Inflammatory macrophage (primary cell): ENCODE data around the gene SUPT6H.

Experiments used
- DNase-seq, 2 donors: peaks; one replicate each; pipeline ENCODE4 v3.0.0-alpha.2; 2020 to 2022
- total RNA-seq, 18 experiments: gene quantifications; one replicate each; lab custom pipeline; 2026; ENCODE audit warnings: mixed read lengths in 6 of 18, inconsistent platforms in 2 of 18; lab: John Stamatoyannopoulos, UW

The SUPT6H gene
- total RNA-seq: 94.6 to 163 (median 114) reads per million in 18 experiments

- peak; percentile 90 to 92 for DNase-seq
These were observed at the start of gene SUPT6H, which contains the start of gene SDF2 for GRCh38 chr17:28661635-28662526. SUPT6H (plus strand) TSS chr17:28662205; CDS start chr17:28673402, 11,197 bp downstream. SDF2 (minus strand) TSS chr17:28661906; CDS start chr17:28661876, 30 bp downstream.

DNA sequence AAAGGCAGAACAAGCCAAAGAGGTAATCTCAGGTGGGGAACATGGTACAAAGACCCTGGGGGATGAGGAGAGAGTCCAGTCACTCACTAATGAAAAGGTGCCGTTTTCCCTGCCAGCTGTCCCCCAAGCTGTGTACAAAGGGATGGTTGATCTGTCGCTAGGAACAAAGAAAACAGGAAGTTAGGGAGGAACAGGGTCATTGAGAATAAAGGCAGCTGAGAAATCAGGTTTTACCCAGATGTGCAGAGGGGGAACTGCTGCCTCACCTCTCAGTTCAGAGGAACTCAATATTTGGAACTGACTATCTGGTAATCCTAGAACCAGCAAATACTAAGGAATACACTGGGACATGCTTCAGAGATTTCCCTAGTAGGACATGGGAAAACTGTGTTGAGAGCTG lies 49.5 kb upstream of the SUPT6H start:
- no peak for DNase-seq

GRCh38 chr17:28612936-28613872 lies 48.8 kb upstream of the SUPT6H start:
- DNase-seq: no peak

GRCh38 chr17:28613931-28614381 lies 48.0 kb upstream of the SUPT6H start, which contains the start of gene RSKR:
RSKR (minus strand) TSS chr17:28614185; CDS start chr17:28614161, 24 bp downstream.
- DNase-seq: no peak

DNA sequence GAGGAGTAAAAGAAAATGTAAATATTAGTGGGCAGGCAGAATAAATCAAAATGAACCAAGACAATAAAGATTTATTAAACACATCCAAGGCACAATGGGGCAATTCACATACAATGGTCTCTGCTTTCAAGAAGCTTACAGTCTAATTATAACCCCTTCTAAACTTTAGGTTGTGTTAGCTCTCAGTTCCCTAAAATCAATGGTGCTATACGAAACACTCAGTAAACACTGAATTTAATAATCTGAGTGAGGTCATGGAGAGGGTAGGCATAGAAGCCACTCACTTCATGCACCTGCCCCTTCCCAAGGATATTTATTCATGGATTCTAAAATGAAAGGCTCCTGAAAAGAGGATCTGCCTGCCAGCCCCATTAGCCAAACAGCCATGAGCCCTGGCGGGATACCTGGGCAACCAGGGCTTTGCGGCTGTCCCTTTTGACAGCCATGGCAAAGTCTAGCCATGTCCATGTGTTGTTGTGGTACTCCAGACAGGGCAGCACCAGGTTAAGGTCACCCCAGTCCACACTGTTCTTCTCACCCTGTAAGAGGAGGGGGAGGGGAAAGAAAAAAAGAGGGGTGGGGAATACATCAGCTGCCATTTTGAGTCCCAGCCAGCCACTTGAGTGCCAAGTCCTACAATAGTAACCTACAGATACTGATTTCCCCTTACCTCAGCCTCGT lies 46.6 kb upstream of the SUPT6H start:
- DNase-seq: no peak

DNA sequence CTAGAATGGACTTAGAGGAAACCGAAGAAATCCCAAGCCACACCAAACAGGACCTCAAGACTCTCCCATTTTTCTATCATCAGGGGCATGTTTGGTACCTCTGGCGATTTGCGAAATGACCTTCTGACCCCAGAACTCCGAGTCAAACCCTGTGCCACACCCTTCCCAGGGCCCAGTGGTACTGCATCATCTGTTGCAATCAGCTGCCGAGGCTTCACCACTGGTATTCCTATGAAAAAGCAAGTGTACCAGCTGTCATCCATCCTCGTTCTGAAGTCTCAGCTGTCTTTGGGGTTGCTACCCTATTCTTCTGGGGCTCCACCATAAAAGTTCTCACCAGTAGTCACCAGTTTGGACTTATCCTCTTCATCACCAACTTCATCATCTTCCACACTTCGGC lies 45.7 kb upstream of the SUPT6H start:
- no peak for DNase-seq

DNA sequence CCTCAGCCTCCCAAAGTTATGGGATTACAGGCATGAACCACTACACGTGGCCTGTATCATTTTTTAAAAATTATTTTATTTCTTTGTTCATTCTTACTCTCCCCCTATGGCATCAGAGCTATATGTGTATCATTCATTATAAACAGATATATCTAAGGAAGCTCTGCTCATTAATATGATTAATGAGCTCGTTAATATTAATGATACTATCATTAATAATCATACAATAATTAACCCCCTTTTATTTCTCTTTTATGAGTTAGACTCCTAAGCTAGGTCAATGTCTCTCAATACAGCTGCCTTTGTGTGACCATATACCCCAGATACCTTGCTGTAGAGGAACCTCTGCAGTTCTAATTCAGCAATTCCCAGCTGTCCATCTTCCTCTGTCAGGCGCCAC lies 43.5 kb upstream of the SUPT6H start:
- no peak for DNase-seq

DNA sequence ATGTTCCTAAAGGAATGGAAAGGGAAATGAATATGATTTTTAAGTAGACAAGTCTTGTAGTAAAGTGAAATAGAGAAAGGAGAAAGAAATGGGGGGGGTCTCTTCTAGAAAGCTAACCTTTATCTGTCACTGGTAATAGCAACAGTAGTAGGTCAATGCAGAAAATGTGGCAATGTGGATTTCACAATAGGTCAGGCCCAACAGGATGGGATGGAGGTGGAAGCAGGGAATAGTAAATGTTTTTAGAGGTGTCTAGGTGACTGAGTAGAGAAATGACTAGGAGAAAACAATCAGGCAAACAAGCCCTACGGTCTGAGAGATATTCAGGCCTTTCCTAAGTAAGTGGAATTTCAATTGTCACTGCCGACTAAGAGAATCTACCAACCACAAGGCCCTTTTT lies 42.0 kb upstream of the SUPT6H start:
- DNase-seq: no peak

DNA sequence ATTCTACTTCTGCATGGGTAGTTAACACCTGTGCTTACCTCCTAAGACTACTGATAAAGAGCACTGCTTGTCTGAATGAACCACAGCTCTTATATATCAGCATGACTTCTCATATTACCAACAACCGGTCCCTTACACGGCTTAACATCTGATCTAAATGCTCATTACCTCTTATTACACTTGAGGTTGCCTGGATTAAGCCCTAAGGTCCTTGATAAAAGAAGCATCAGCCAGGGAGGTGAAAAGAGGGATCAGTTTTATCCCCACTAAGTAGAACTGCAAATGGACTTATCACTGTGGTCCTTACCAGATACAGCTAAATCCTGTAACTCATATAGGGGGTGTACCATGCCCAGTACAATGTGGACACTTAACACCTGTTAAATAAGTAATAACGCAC lies 39.8 kb upstream of the SUPT6H start:
- no peak for DNase-seq

GRCh38 chr17:28623696-28624095 lies 38.3 kb upstream of the SUPT6H start:
- no peak for DNase-seq

GRCh38 chr17:28624148-28624547 lies 37.9 kb upstream of the SUPT6H start:
- DNase-seq: no peak

GRCh38 chr17:28626818-28627217 lies 35.2 kb upstream of the SUPT6H start:
- no peak for DNase-seq

GRCh38 chr17:28634206-28634865 lies 27.7 kb upstream of the SUPT6H start:
- peak; percentile 79 to 93 for DNase-seq

- DNase-seq: no peak
These were observed 26.5 kb upstream of the SUPT6H start for GRCh38 chr17:28635506-28635905.

- no peak for DNase-seq
These were observed 20.4 kb upstream of the SUPT6H start for GRCh38 chr17:28641579-28641978.

- peak; percentile 77 to 83 for DNase-seq
These were observed 17.8 kb upstream of the SUPT6H start for GRCh38 chr17:28643983-28644786.

- DNase-seq: peak; percentile 95 to 97
These were observed 17.0 kb upstream of the SUPT6H start, which contains the start of gene BLTP2 for GRCh38 chr17:28644787-28645575. BLTP2 (minus strand) TSS chr17:28645158; CDS start chr17:28645056, 102 bp downstream.

DNA sequence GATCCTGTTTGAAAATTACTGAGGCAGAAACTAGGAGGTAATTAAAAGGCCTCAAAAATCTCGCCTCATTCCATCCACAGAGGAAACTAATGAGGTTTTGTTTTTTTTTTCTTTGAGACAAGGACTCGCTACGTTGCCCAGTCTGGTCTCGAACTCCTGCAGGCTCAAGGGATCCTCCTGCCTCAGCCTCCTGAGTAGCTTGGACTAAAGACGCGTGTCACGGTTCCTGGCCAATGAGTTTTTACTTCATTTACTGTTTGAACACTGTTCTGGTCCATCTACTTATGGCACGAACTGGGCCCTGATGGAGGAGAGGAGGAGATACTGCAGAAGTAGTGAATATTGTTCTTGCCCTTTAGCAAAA lies 16.4 kb upstream of the SUPT6H start:
- no peak for DNase-seq

DNA sequence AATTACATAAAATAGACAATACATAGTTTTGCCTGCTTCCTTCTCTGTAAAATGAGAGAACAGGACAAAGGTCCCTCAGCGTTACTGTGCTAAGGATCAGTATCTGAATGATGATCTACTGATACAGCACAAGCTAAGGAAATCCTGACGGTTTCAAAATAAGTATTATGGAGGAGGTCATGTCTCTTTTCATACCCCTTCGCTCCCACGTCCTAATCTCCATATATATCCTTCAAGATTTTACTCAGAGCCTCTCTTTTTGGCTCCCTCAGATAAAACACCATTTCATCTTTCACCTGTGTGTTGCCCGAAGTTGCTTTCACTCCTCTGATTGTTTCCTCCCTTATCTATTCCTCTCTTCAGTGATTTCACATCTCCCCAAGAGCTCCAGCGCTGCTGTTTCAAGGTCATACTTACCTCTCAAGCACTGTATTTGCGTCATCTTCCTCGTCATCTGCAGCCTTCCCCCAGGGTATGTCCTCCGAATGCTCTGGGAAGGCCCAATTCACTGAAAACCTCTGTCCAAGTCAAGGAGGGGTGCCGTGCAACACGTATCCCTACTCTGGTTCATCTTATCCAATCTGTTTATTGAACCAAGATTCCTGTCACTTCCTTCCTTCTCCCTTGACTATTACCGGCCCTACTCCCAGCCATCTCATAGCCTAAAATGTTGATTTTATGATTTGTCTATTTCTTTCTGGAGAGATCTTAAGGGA lies 15.8 kb upstream of the SUPT6H start:
- no peak for DNase-seq
